Cardiac muscle cell (in vitro differentiated cells and primary cell): ENCODE results near the gene ZSCAN2. TPM values are rescaled to one million over a fixed set of nuclear protein-coding genes. Genes with fewer than 3 reads are reported as not detected.
"Not testable (repeated sequence)": the region's sequence is repeated elsewhere in the genome, so short reads cannot be mapped to it uniquely, and the experiment has no call there.

ENCODE experiments used
- DNase-seq, 2 donors: peaks; one replicate each; pipeline versions ENCODE4 v3.0.0 to v3.0.0-alpha.2; 2010 to 2017; ENCODE audit warnings: low read depth in 1 of 2, low spot score in 1 of 2
- H3K27ac ChIP-seq: fragments of 200-600 bp; sonication (generic); 2 replicates; pipeline ENCODE4 v1.5.1; 2016
- H3K27me3 ChIP-seq: fragments of 200-600 bp; sonication (generic); 2 replicates; pipeline ENCODE4 v1.6.0; 2016; ENCODE audit warnings: control low read depth
- H3K36me3 ChIP-seq: fragments of 200-600 bp; sonication (generic); 2 replicates; pipeline ENCODE4 v1.5.1; 2016; ENCODE audit warnings: control low read depth
- H3K4me1 ChIP-seq: fragments of 200-600 bp; sonication (generic); 2 replicates; pipeline ENCODE4 v1.8.1; 2017; ENCODE audit warnings: low read depth, mild to moderate bottlenecking, mixed run types
- H3K4me3 ChIP-seq: fragments of 200-600 bp; sonication (generic); 2 replicates; pipeline ENCODE4 v1.5.1; 2016; ENCODE audit warnings: mild to moderate bottlenecking
- H3K9me3 ChIP-seq: fragments of 200-600 bp; sonication (generic); 2 replicates; pipeline ENCODE4 v1.5.1; 2017; ENCODE audit warnings: low read depth, mild to moderate bottlenecking, control low read depth
- CTCF ChIP-seq: IDR thresholded peaks from 2 replicates; pipeline ENCODE4 v1.5.1; 2012; ENCODE audit warnings: low read depth, mild to moderate bottlenecking, low read length
- polyA plus RNA-seq: library from polyadenylated mRNA; unstranded; fragments of >200 nt; fragmentation: Nextera tagmentation; extraction: Ambion mirVana; gene quantifications from 2 replicates; pipeline ENCODE4 v1.2.1, GENCODE V29; 2016
- total RNA-seq: library from RNA; depleted of rRNA; stranded (reverse); fragments of >200 nt; gene quantifications from 2 replicates; pipeline ENCODE4 v1.2.3, GENCODE V29; 2016

ZSCAN2 gene
- total RNA-seq = 24.4 and 38.3 TPM in 2 replicates
- 24.8 and 28.1 TPM in 2 replicates for polyA plus RNA-seq

GRCh38 chr15:84600687-84601554 is at the start of gene ZSCAN2:
Gene ZSCAN2 (plus strand): TSS chr15:84601009. CDS start chr15:84603928, 2,919 bp downstream.
- Histone ChIP-seq H3K9me3 (no peaks in the 10 kb centered on the region), H3K4me1 (no peaks in the 10 kb centered on the region), H3K4me3 (peak within 1 kb of the TSS; percentile 81), H3K27ac (peak within 1 kb of the TSS; percentile 95), H3K27me3 (no peaks in the 10 kb centered on the region), H3K36me3 (peaks cover 6% of the 10 kb centered on the region)
- no peak for TF ChIP-seq CTCF
- peak; percentile 96 to 97 for DNase-seq

DNA sequence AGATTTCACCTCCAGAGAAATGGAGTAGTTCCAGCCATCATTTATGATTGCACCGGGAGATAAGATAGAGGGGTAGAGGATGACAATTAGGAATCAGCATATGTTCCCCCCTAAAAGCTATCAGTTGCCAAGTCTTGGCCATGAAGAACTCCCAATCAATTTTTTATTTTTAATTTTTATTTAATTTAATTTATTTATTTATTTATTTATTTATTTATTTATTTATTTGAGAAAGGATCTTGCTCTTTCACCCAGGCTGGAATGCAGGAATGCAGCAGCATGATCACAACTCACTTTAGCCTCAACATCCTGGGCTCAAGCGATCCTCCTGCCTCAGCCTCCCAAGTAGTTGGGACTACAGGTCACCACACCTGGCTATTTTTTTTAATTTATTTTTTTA is 49.2 kb upstream of the ZSCAN2 start:
- H3K4me3 ChIP-seq, H3K4me1 ChIP-seq, H3K9me3 ChIP-seq, H3K27ac ChIP-seq, DNase-seq, H3K36me3 ChIP-seq, H3K27me3 ChIP-seq: not testable (repeated sequence)

DNA sequence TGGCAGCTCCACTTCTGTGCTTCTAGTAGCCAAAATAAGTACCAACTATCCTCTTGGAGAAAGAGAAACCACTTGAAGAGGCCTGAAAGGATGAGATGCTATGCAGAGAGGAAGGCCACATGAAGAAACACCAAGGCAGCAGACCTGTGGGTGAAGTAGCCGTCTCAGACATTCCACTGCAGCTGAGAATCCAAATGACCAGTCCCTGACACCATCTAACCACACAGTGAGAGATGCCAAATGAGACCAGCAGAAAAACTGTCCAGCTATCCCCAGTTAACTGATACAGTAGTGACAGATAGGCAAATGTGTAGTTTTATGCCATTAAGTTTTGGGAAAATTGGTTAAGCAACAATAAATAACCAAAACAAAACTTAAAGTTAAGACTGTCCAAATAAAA is 47.9 kb upstream of the ZSCAN2 start:
- Histone ChIP-seq H3K27me3 (no peaks in the 10 kb centered on the region), H3K36me3 (no peaks in the 10 kb centered on the region), H3K4me3 (no peak overlapping the region), H3K4me1 (no peaks in the 10 kb centered on the region), H3K9me3 (no peaks in the 10 kb centered on the region), H3K27ac (no peak overlapping the region)
- no peak for TF ChIP-seq CTCF
- no peak for DNase-seq

- not testable (repeated sequence) for H3K27ac ChIP-seq, DNase-seq, H3K4me3 ChIP-seq, H3K4me1 ChIP-seq, H3K27me3 ChIP-seq, H3K36me3 ChIP-seq, H3K9me3 ChIP-seq
Measured at GRCh38 chr15:84556690-84557089, 44.1 kb upstream of the ZSCAN2 start.

DNA sequence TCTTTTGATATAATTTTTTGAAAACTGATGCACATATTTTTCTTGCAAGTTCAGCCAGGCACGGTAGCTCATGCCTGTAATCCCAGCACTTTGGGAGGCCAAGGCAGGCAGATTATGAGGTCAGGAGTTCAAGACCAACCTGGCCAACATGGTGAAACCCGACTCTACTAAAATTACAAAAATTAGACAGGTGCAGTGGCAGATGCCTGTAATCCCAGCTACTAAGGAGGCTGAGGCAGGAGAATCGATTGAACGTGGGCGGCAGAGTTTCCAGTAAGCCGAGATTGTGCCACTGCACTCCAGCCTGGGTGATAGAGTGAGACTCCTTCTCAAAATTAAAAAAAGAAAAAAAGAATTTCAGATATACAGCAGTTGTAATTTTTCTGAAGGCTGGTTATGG is 32.8 kb upstream of the ZSCAN2 start:
- H3K9me3 ChIP-seq, H3K27me3 ChIP-seq, H3K4me1 ChIP-seq, H3K27ac ChIP-seq, H3K4me3 ChIP-seq, H3K36me3 ChIP-seq, DNase-seq: not testable (repeated sequence)

GRCh38 chr15:84570164-84570735 is 30.6 kb upstream of the ZSCAN2 start:
- Histone ChIP-seq H3K27me3 (no peaks in the 10 kb centered on the region), H3K27ac (peak overlapping the region; percentile 89), H3K9me3 (no peaks in the 10 kb centered on the region), H3K4me1 (no peaks in the 10 kb centered on the region), H3K36me3 (no peaks in the 10 kb centered on the region), H3K4me3 (peak overlapping the region; percentile 74)
- no peak for TF ChIP-seq CTCF
- DNase-seq = peak; percentile 41 to 42

GRCh38 chr15:84572231-84572630 is 28.6 kb upstream of the ZSCAN2 start:
- no peak for DNase-seq
- H3K27me3 ChIP-seq = no peaks in the 10 kb centered on the region
- no peaks in the 10 kb centered on the region for H3K9me3 ChIP-seq
- no peaks in the 10 kb centered on the region for H3K36me3 ChIP-seq
- no peaks in the 10 kb centered on the region for H3K4me1 ChIP-seq
- H3K4me3 ChIP-seq = no peak overlapping the region
- no peak overlapping the region for H3K27ac ChIP-seq
- TF ChIP-seq CTCF = no peak
